K562 (cell line): ENCODE data around the gene NPY1R. TPM values are rescaled to one million over a fixed set of nuclear protein-coding genes. Genes with fewer than 3 reads are reported as not detected.

Source experiments
- ARID2 ChIP-seq: fragments of 450-650 bp; IDR thresholded peaks from 2 replicates; pipeline ENCODE4 v1.6.1; 2017; ENCODE audit warnings: antibody characterized with exemption, mild to moderate bottlenecking
- L3MBTL2 ChIP-seq: fragments of 450-650 bp; IDR thresholded peaks from 2 replicates; pipeline ENCODE4 v1.6.1; 2016; ENCODE audit warnings: mild to moderate bottlenecking, moderate library complexity
- TOE1 ChIP-seq, 2 experiments: fragments of 450-650 bp in 1 of 2; sonication (generic) in 1 of 2; formaldehyde crosslinking in 1 of 2; IDR thresholded peaks; 2 replicates each; pipeline versions ENCODE4 v1.7.1 to v1.8.0; 2016 to 2022; ENCODE audit warnings: borderline replicate concordance in 2 of 2, mild to moderate bottlenecking in 2 of 2, antibody characterized with exemption in 1 of 2, inconsistent platforms in 1 of 2, low read depth in 1 of 2, missing genetic modification reagents in 1 of 2, moderate library complexity in 1 of 2
- USF2 ChIP-seq: sonication (generic); formaldehyde crosslinking; IDR thresholded peaks from 2 replicates; pipeline ENCODE4 v1.5.0; 2020; ENCODE audit warnings: missing genetic modification reagents
- ZEB2 ChIP-seq: fragments of 450-650 bp; IDR thresholded peaks from 2 replicates; pipeline ENCODE4 v1.6.1; 2016
- ZNF140 ChIP-seq: fragments of 250-450 bp; sonication (Bioruptor Pico); IDR thresholded peaks from 2 replicates; pipeline ENCODE4 v1.8.0; 2021; ENCODE audit warnings: moderate library complexity, mild to moderate bottlenecking, inconsistent platforms
- ZNF384 ChIP-seq: IDR thresholded peaks from 2 replicates; pipeline ENCODE4 v1.6.1; 2012; ENCODE audit warnings: low read depth, low read length, improper control_type of control experiment
- polyA plus RNA-seq, 8 experiments: library from polyadenylated mRNA; depleted of rRNA in 4 of 8; stranded (reverse) in 5 of 8; unstranded in 3 of 8; fragments of >200 nt; fragmentation: Nextera tagmentation in 2 of 8; fragmentation: Illumina TruSeq in 1 of 8; extraction: Ambion mirVana in 2 of 8; extraction: Trizol in 1 of 8; gene quantifications; 2 replicates each; pipeline versions ENCODE4 v1.2.1 to v1.2.3, GENCODE V29; 2011 to 2014; ENCODE audit warnings: inconsistent platforms in 1 of 8, missing spikeins in 1 of 8
- total RNA-seq, 7 experiments: library from RNA; depleted of rRNA in 6 of 7; stranded (reverse); fragments of >200 nt in 6 of 7; fragmentation: Illumina TruSeq in 2 of 7; extraction: Trizol in 2 of 7; gene quantifications; 2 replicates each; pipeline versions ENCODE4 v1.2.1 to v1.2.3, GENCODE V29; 2011 to 2021; ENCODE audit warnings: low replicate concordance in 1 of 7
- TF ChIP-seq, protein P1 (sequence below), 2 experiments: fragments of 450-650 bp; formaldehyde crosslinking in 1 of 2; IDR thresholded peaks; 2 replicates each; pipeline versions ENCODE4 v1.4.0 to v1.6.1; 2014 to 2020; ENCODE audit warnings: mild to moderate bottlenecking in 2 of 2, borderline replicate concordance in 1 of 2, low read depth in 1 of 2
- TF ChIP-seq, protein P2 (sequence below), 3 experiments: IDR thresholded peaks in 2 of 3; conservative IDR thresholded peaks in 1 of 3; 2 replicates each; pipeline ENCODE4 v1.5.1; 2011 to 2012; ENCODE audit warnings: low read length in 3 of 3, mild to moderate bottlenecking in 3 of 3, control low read depth in 2 of 3, improper control_type of control experiment in 1 of 3, inconsistent platforms in 1 of 3, low read depth in 1 of 3, mixed read lengths in 1 of 3, moderate library complexity in 1 of 3; ENCODE audit not compliant: insufficient read depth in 2 of 3
- TF ChIP-seq, protein P3 (sequence below), 2 experiments: IDR thresholded peaks; 2 replicates each; pipeline ENCODE4 v1.6.1; 2012; ENCODE audit warnings: improper control_type of control experiment in 2 of 2, low read depth in 2 of 2, low read length in 2 of 2, borderline replicate concordance in 1 of 2

NPY1R gene
- total and polyA plus RNA-seq, 9 of the 15 experiments (the other 6 are each of a cell fraction or from before 2014, with no cell fraction given): 0.04 to 0.18 (median 0.12) TPM; not detected in 5

GRCh38 chr4:163332526-163333406, at the start of gene NPY1R (continued):
- 0 out of 2 replicates have a peak, but pooled peaks have one; percentile 9 for TF ChIP-seq ARID2
- TF ChIP-seq L3MBTL2: peak; percentile 66; the same call in 1 of the 2 replicates
- peak; percentile 88 for TF ChIP-seq USF2
- TF ChIP-seq ZNF384: peak; percentile 11; the same call in 1 of the 2 replicates
- TF ChIP-seq ZEB2: no peak
- TF ChIP-seq ZNF140 (CRISPR knock-in tag): no peak
- peak; percentile 88 for TF ChIP-seq TOE1 (IDR thresholded peaks at IDR 0.05; ENCODE audit: borderline replicate concordance)
- no peak for TF ChIP-seq TOE1 (CRISPR knock-in tag; IDR thresholded peaks at IDR 0.05; ENCODE audit: borderline replicate concordance, low read depth)
- TF ChIP-seq, protein P1, sequence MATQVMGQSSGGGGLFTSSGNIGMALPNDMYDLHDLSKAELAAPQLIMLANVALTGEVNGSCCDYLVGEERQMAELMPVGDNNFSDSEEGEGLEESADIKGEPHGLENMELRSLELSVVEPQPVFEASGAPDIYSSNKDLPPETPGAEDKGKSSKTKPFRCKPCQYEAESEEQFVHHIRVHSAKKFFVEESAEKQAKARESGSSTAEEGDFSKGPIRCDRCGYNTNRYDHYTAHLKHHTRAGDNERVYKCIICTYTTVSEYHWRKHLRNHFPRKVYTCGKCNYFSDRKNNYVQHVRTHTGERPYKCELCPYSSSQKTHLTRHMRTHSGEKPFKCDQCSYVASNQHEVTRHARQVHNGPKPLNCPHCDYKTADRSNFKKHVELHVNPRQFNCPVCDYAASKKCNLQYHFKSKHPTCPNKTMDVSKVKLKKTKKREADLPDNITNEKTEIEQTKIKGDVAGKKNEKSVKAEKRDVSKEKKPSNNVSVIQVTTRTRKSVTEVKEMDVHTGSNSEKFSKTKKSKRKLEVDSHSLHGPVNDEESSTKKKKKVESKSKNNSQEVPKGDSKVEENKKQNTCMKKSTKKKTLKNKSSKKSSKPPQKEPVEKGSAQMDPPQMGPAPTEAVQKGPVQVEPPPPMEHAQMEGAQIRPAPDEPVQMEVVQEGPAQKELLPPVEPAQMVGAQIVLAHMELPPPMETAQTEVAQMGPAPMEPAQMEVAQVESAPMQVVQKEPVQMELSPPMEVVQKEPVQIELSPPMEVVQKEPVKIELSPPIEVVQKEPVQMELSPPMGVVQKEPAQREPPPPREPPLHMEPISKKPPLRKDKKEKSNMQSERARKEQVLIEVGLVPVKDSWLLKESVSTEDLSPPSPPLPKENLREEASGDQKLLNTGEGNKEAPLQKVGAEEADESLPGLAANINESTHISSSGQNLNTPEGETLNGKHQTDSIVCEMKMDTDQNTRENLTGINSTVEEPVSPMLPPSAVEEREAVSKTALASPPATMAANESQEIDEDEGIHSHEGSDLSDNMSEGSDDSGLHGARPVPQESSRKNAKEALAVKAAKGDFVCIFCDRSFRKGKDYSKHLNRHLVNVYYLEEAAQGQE (IDR thresholded peaks at IDR 0.05; ENCODE audit: borderline replicate concordance): peak; percentile 70
- TF ChIP-seq, protein P1 (CRISPR knock-in tag; IDR thresholded peaks at IDR 0.05; ENCODE audit: low read depth): no peak
- TF ChIP-seq, protein P2, sequence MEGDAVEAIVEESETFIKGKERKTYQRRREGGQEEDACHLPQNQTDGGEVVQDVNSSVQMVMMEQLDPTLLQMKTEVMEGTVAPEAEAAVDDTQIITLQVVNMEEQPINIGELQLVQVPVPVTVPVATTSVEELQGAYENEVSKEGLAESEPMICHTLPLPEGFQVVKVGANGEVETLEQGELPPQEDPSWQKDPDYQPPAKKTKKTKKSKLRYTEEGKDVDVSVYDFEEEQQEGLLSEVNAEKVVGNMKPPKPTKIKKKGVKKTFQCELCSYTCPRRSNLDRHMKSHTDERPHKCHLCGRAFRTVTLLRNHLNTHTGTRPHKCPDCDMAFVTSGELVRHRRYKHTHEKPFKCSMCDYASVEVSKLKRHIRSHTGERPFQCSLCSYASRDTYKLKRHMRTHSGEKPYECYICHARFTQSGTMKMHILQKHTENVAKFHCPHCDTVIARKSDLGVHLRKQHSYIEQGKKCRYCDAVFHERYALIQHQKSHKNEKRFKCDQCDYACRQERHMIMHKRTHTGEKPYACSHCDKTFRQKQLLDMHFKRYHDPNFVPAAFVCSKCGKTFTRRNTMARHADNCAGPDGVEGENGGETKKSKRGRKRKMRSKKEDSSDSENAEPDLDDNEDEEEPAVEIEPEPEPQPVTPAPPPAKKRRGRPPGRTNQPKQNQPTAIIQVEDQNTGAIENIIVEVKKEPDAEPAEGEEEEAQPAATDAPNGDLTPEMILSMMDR (IDR thresholded peaks at IDR 0.05 in 2 of 3, conservative IDR thresholded peaks at IDR 0.05 in 1 of 3; ENCODE audit: insufficient read depth in 2 of 3, low read depth in 1 of 3, low read length in 3 of 3): peak; percentile 67 to 80 (median 71)
- TF ChIP-seq, protein P3, sequence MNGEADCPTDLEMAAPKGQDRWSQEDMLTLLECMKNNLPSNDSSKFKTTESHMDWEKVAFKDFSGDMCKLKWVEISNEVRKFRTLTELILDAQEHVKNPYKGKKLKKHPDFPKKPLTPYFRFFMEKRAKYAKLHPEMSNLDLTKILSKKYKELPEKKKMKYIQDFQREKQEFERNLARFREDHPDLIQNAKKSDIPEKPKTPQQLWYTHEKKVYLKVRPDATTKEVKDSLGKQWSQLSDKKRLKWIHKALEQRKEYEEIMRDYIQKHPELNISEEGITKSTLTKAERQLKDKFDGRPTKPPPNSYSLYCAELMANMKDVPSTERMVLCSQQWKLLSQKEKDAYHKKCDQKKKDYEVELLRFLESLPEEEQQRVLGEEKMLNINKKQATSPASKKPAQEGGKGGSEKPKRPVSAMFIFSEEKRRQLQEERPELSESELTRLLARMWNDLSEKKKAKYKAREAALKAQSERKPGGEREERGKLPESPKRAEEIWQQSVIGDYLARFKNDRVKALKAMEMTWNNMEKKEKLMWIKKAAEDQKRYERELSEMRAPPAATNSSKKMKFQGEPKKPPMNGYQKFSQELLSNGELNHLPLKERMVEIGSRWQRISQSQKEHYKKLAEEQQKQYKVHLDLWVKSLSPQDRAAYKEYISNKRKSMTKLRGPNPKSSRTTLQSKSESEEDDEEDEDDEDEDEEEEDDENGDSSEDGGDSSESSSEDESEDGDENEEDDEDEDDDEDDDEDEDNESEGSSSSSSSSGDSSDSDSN (IDR thresholded peaks at IDR 0.05; ENCODE audit: borderline replicate concordance in 1 of 2, low read depth in 2 of 2, low read length in 2 of 2): no peak
